CD14-positive monocyte (primary cell): ENCODE results near the gene MAPRE2. TPM values are rescaled to one million over a fixed set of nuclear protein-coding genes. Genes with fewer than 3 reads are reported as not detected.

ENCODE experiments used
- DNase-seq, 3 donors: peaks; one replicate each; pipeline ENCODE4 v3.0.0-alpha.2; 2011 to 2022
- H2AFZ ChIP-seq: 2 replicates; pipeline ENCODE4 v1.6.0; 2012; ENCODE audit warnings: mild to moderate bottlenecking, low read depth, low read length, inconsistent platforms; ENCODE audit not compliant: insufficient read depth, poor library complexity, severe bottlenecking
- H3K27ac ChIP-seq, 2 donors: 1 replicate in 1 of 2; 2 replicates in 1 of 2; pipeline ENCODE4 v1.5.1; 2012 to 2013; ENCODE audit warnings: low read length in 2 of 2, control low read depth in 1 of 2, inconsistent platforms in 1 of 2, low read depth in 1 of 2, mild to moderate bottlenecking in 1 of 2
- H3K27me3 ChIP-seq, 2 donors: one replicate each; pipeline versions ENCODE4 v1.6.0 to v1.6.1; 2011 to 2013; ENCODE audit warnings: low read length in 2 of 2; ENCODE audit not compliant: control insufficient read depth in 2 of 2, insufficient read depth in 2 of 2
- H3K36me3 ChIP-seq, 2 donors: replicated peaks in 1 of 2; 1 replicate in 1 of 2; 2 replicates in 1 of 2; pipeline versions ENCODE4 v1.5.1 to v1.6.1; 2012 to 2013; ENCODE audit warnings: low read length in 2 of 2, control low read depth in 1 of 2, inconsistent platforms in 1 of 2, mild to moderate bottlenecking in 1 of 2; ENCODE audit not compliant: insufficient read depth in 2 of 2, control insufficient read depth in 1 of 2
- H3K4me1 ChIP-seq, 2 donors: 1 replicate in 1 of 2; 2 replicates in 1 of 2; pipeline versions ENCODE4 v1.5.1 to v1.6.1; 2012 to 2013; ENCODE audit warnings: low read length in 2 of 2, control low read depth in 1 of 2, inconsistent platforms in 1 of 2, mild to moderate bottlenecking in 1 of 2, moderate library complexity in 1 of 2; ENCODE audit not compliant: insufficient read depth in 2 of 2, control insufficient read depth in 1 of 2
- H3K4me2 ChIP-seq: replicated peaks from 2 replicates; pipeline ENCODE3; 2012; ENCODE audit warnings: low read length, moderate library complexity, mild to moderate bottlenecking; ENCODE audit not compliant: poor library complexity, severe bottlenecking; ENCODE audit errors: extremely low read depth
- H3K4me3 ChIP-seq, 3 experiments: fragments of 200-600 bp in 1 of 3; sonication (generic) in 1 of 3; replicated peaks in 1 of 3; 1 replicate in 2 of 3; 2 replicates in 1 of 3; pipeline ENCODE4 v1.5.1; 2011 to 2013; ENCODE audit warnings: low read length in 3 of 3, mild to moderate bottlenecking in 3 of 3, control low read depth in 2 of 3, low read depth in 2 of 3, inconsistent platforms in 1 of 3, moderate library complexity in 1 of 3
- H3K79me2 ChIP-seq: 2 replicates; pipeline ENCODE4 v1.6.0; 2012; ENCODE audit warnings: mild to moderate bottlenecking, control low read depth, inconsistent platforms, low read length, moderate library complexity; ENCODE audit not compliant: insufficient read depth
- H3K9ac ChIP-seq: 2 replicates; pipeline ENCODE4 v1.6.0; 2017; ENCODE audit warnings: low read length, mild to moderate bottlenecking; ENCODE audit not compliant: insufficient read depth, poor library complexity, severe bottlenecking
- H3K9me3 ChIP-seq, 2 donors: replicated peaks in 1 of 2; 1 replicate in 1 of 2; 2 replicates in 1 of 2; pipeline versions ENCODE4 v1.5.1 to v1.6.1; 2012 to 2013; ENCODE audit warnings: low read length in 2 of 2, control low read depth in 1 of 2; ENCODE audit not compliant: control insufficient read depth in 1 of 2, insufficient read depth in 1 of 2
- H4K20me1 ChIP-seq: 2 replicates; pipeline ENCODE4 v1.6.0; 2012; ENCODE audit warnings: mild to moderate bottlenecking, low read length, control low read depth, moderate library complexity; ENCODE audit not compliant: insufficient read depth
- H3K27ac Mint-ChIP-seq, 7 donors: one replicate each; pipeline ENCODE4 v1.8.0; 2020; ENCODE audit warnings: mild to moderate bottlenecking in 7 of 7, mixed read lengths in 7 of 7, moderate library complexity in 6 of 7, inconsistent platforms in 2 of 7
- H3K27me3 Mint-ChIP-seq, 3 donors: one replicate each; pipeline ENCODE4 v1.8.0; 2021 to 2022; ENCODE audit warnings: low read depth in 3 of 3, mild to moderate bottlenecking in 3 of 3, mixed read lengths in 3 of 3, moderate library complexity in 3 of 3, inconsistent platforms in 1 of 3
- H3K36me3 Mint-ChIP-seq, 2 donors: one replicate each; pipeline ENCODE4 v1.8.0; 2020; ENCODE audit warnings: mixed read lengths in 2 of 2, inconsistent platforms in 1 of 2, mild to moderate bottlenecking in 1 of 2
- H3K4me1 Mint-ChIP-seq: one replicate; pipeline ENCODE4 v1.8.0; 2020; ENCODE audit warnings: mild to moderate bottlenecking, mixed read lengths
- H3K4me3 Mint-ChIP-seq, 2 donors: one replicate each; pipeline ENCODE4 v1.8.0; 2020; ENCODE audit warnings: mild to moderate bottlenecking in 2 of 2, mixed read lengths in 2 of 2, moderate library complexity in 1 of 2
- H3K9me3 Mint-ChIP-seq, 7 donors: one replicate each; pipeline ENCODE4 v1.8.0; 2020 to 2022; ENCODE audit warnings: mixed read lengths in 7 of 7, mild to moderate bottlenecking in 6 of 7, moderate library complexity in 6 of 7, inconsistent platforms in 2 of 7
- WGBS: methylation state at CpG from one replicate; pipeline ENCODE4 v1.1.5; 2013; ENCODE audit warnings: missing lambda C conversion rate; ENCODE audit not compliant: insufficient coverage; 5-methylcytosine and 5-hydroxymethylcytosine counted together
- intact Hi-C, 2 donors: fragments of 100-400 bp; cut with micrococcal nuclease; formaldehyde crosslinking; loops; one replicate each; pipeline versions ENCODE4 v1.15.0 to v1.15.1; 2023
- polyA plus RNA-seq, 3 donors: library from polyadenylated mRNA; depleted of rRNA in 1 of 3; unstranded in 2 of 3; stranded (reverse) in 1 of 3; fragments of 300-500 nt in 2 of 3; fragments of >200 nt in 1 of 3; fragmentation: Illumina TruSeq in 2 of 3; gene quantifications; 1 replicate in 2 of 3; 2 replicates in 1 of 3; pipeline ENCODE4 v1.2.3, GENCODE V29; 2012 to 2021
- TF ChIP-seq, protein P1 (sequence below): fragments of 200-600 bp; IDR thresholded peaks from one replicate; pipeline ENCODE4 v1.8.0; 2022; ENCODE audit warnings: antibody characterized with exemption, mild to moderate bottlenecking

MAPRE2 gene
- polyA plus RNA-seq, 3 donors, result 22.0 to 48.1 (median 37.1) TPM

DNA sequence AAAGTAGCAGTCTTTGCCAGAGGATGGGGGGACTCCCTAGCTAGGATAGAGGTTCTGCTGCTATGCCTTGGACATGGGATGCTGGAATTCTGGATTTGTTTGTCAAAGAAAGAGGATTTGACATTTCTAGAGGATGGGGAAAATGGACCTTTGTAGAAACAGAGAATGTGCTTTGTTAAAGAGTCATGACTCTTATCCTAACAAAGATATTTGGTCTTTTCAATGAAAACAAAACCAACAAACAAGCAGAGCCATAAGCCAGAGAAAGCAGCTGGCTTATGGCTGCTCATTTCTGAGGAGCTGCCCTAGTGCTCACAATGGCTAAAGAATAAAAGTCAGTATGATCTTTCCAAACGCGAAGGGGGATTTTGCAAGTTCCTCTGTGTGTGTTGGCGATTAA is 40.8 kb upstream of the MAPRE2 start:
- Histone ChIP-seq H3K9ac (no peak overlapping the region), H3K4me1 (no peaks in the 10 kb centered on the region), H4K20me1 (no peaks in the 10 kb centered on the region), H3K79me2 (no peaks in the 10 kb centered on the region), H3K27ac (no peak overlapping the region), H3K4me3 (no peak overlapping the region), H3K36me3 (no peaks in the 10 kb centered on the region), H2AFZ (no peak overlapping the region), H3K4me2 (no peak overlapping the region), H3K9me3 (no peaks in the 10 kb centered on the region), H3K27me3 (no peaks in the 10 kb centered on the region)
- no CpG with 5 or more reads among the region's 3 CpGs for WGBS
- Mint-ChIP-seq H3K4me1 (peaks cover 1% of the 10 kb centered on the region), H3K36me3 (no peaks in the 10 kb centered on the region), H3K4me3 (no peak overlapping the region), H3K9me3 (no peaks in the 10 kb centered on the region), H3K27ac (no peak overlapping the region), H3K27me3 (no peaks in the 10 kb centered on the region)
- TF ChIP-seq, protein P1, sequence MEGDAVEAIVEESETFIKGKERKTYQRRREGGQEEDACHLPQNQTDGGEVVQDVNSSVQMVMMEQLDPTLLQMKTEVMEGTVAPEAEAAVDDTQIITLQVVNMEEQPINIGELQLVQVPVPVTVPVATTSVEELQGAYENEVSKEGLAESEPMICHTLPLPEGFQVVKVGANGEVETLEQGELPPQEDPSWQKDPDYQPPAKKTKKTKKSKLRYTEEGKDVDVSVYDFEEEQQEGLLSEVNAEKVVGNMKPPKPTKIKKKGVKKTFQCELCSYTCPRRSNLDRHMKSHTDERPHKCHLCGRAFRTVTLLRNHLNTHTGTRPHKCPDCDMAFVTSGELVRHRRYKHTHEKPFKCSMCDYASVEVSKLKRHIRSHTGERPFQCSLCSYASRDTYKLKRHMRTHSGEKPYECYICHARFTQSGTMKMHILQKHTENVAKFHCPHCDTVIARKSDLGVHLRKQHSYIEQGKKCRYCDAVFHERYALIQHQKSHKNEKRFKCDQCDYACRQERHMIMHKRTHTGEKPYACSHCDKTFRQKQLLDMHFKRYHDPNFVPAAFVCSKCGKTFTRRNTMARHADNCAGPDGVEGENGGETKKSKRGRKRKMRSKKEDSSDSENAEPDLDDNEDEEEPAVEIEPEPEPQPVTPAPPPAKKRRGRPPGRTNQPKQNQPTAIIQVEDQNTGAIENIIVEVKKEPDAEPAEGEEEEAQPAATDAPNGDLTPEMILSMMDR, result no peak
- intact Hi-C loops, result loop anchor here in 1 of 2 donors (10.0 kb wide), 1 partner anchor 144 kb away; no protein-coding TSS in a partner anchor
- DNase-seq, result no peak

GRCh38 chr18:35002120-35002519 is 39.1 kb upstream of the MAPRE2 start:
- Histone ChIP-seq H4K20me1 (no peaks in the 10 kb centered on the region), H3K27me3 (no peaks in the 10 kb centered on the region), H3K4me1 (no peaks in the 10 kb centered on the region), H3K9ac (no peak overlapping the region), H3K79me2 (no peaks in the 10 kb centered on the region), H3K36me3 (no peaks in the 10 kb centered on the region), H3K9me3 (no peaks in the 10 kb centered on the region), H2AFZ (no peak overlapping the region), H3K4me2 (no peak overlapping the region), H3K4me3 (no peak overlapping the region), H3K27ac (no peak overlapping the region)
- intact Hi-C loops, result loop anchor here in 1 of 2 donors (10.0 kb wide), 1 partner anchor 143 kb away; no protein-coding TSS in a partner anchor
- Mint-ChIP-seq H3K36me3 (no peaks in the 10 kb centered on the region), H3K9me3 (no peaks in the 10 kb centered on the region), H3K4me3 (no peak overlapping the region), H3K27me3 (no peaks in the 10 kb centered on the region), H3K27ac (no peak overlapping the region), H3K4me1 (peaks cover 3% of the 10 kb centered on the region)
- TF ChIP-seq, protein P1, result no peak
- no peak for DNase-seq
- no CpG with 5 or more reads among the region's 2 CpGs for WGBS
